ENCODE measurements around the gene PGLYRP4. TPM values are rescaled to one million over a fixed set of nuclear protein-coding genes. Genes with fewer than 3 reads are reported as not detected.

Gene PGLYRP4
- total RNA-seq, 1 experiment from 2014 or later, result not detected

- ATAC-seq (no peak), DNase-seq (ENCODE audit: low read depth, low spot score) (no peak)
- no peak overlapping the region for H3K4me3 ChIP-seq (ENCODE audit: low read depth in 2 of 2, low read length in 2 of 2)
- no peak overlapping the region for H3K27ac ChIP-seq (ENCODE audit: low read length)
- in situ Hi-C loops (cut with HindIII; ENCODE audit: low pct_unique_long_range_greater_than_20kb, low sequenced_read_pairs), result no loop called here
- H3K36me3 ChIP-seq (ENCODE audit: control insufficient read depth, insufficient read depth, low read length), result no peaks in the 10 kb centered on the region
- ChIA-PET POLR2A (no interaction called here), CTCF (no interaction called here)
- TF ChIP-seq TCF7L2 (IDR thresholded peaks at IDR 0.05; ENCODE audit: low read depth, low read length) (no peak), SIN3A (IDR thresholded peaks at IDR 0.05; ENCODE audit: borderline replicate concordance, insufficient read depth, low read depth, low read length) (no peak), POLR2AphosphoS5 (IDR thresholded peaks at IDR 0.05; ENCODE audit: low read depth, low read length) (no peak)
- TF ChIP-seq, protein P1, sequence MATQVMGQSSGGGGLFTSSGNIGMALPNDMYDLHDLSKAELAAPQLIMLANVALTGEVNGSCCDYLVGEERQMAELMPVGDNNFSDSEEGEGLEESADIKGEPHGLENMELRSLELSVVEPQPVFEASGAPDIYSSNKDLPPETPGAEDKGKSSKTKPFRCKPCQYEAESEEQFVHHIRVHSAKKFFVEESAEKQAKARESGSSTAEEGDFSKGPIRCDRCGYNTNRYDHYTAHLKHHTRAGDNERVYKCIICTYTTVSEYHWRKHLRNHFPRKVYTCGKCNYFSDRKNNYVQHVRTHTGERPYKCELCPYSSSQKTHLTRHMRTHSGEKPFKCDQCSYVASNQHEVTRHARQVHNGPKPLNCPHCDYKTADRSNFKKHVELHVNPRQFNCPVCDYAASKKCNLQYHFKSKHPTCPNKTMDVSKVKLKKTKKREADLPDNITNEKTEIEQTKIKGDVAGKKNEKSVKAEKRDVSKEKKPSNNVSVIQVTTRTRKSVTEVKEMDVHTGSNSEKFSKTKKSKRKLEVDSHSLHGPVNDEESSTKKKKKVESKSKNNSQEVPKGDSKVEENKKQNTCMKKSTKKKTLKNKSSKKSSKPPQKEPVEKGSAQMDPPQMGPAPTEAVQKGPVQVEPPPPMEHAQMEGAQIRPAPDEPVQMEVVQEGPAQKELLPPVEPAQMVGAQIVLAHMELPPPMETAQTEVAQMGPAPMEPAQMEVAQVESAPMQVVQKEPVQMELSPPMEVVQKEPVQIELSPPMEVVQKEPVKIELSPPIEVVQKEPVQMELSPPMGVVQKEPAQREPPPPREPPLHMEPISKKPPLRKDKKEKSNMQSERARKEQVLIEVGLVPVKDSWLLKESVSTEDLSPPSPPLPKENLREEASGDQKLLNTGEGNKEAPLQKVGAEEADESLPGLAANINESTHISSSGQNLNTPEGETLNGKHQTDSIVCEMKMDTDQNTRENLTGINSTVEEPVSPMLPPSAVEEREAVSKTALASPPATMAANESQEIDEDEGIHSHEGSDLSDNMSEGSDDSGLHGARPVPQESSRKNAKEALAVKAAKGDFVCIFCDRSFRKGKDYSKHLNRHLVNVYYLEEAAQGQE (IDR thresholded peaks at IDR 0.05; ENCODE audit: insufficient read depth in 1 of 2, low read depth in 2 of 2, low read length in 1 of 2), result no peak
- TF ChIP-seq, protein P2, sequence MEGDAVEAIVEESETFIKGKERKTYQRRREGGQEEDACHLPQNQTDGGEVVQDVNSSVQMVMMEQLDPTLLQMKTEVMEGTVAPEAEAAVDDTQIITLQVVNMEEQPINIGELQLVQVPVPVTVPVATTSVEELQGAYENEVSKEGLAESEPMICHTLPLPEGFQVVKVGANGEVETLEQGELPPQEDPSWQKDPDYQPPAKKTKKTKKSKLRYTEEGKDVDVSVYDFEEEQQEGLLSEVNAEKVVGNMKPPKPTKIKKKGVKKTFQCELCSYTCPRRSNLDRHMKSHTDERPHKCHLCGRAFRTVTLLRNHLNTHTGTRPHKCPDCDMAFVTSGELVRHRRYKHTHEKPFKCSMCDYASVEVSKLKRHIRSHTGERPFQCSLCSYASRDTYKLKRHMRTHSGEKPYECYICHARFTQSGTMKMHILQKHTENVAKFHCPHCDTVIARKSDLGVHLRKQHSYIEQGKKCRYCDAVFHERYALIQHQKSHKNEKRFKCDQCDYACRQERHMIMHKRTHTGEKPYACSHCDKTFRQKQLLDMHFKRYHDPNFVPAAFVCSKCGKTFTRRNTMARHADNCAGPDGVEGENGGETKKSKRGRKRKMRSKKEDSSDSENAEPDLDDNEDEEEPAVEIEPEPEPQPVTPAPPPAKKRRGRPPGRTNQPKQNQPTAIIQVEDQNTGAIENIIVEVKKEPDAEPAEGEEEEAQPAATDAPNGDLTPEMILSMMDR (IDR thresholded peaks at IDR 0.05), result no peak
- H3K27me3 ChIP-seq (ENCODE audit: control insufficient read depth, insufficient read depth, low read length), result peaks cover 4% of the 10 kb centered on the region
- intact Hi-C loops (cut with micrococcal nuclease; ENCODE audit: unreplicated experiment), result no loop called here
- no TSS peak for BruUV-seq (replicated peaks)
- no peaks in the 10 kb centered on the region for H3K4me1 ChIP-seq (ENCODE audit: control insufficient read depth, insufficient read depth, low read length)
- H3K9me3 ChIP-seq (ENCODE audit: control insufficient read depth, insufficient read depth, low read depth, low read length), result no peaks in the 10 kb centered on the region
Measured at GRCh38 chr1:153308540-153308939, 40.1 kb downstream of the PGLYRP4 start.

DNA sequence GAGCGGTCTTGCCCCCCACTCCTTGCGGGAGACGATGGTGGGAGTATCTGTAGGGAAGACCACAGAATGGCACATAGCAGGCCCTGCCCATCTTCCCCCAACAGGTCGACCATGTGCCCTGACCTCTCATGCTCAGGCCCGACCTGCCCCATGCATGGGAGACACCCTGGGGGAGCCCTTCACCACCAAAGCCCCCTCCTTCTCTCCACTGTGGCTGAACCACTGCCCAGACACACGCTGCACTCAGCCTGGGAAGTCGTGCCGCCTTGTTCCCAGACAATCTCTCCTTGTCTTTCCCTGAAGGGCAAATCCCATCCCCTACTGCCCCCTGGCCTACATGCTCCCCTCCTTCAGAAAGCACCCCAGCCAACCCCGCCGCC lies 41.4 kb downstream of the PGLYRP4 start:
- intact Hi-C loops (cut with micrococcal nuclease; ENCODE audit: unreplicated experiment) (no loop called here), in situ Hi-C loops (cut with HindIII; ENCODE audit: low pct_unique_long_range_greater_than_20kb, low sequenced_read_pairs) (no loop called here)
- DNase-seq (ENCODE audit: low read depth, low spot score) (no peak), ATAC-seq (no peak)
- Histone ChIP-seq H3K36me3 (ENCODE audit: control insufficient read depth, insufficient read depth, low read length) (no peaks in the 10 kb centered on the region), H3K27ac (ENCODE audit: low read length) (no peak overlapping the region), H3K9me3 (ENCODE audit: control insufficient read depth, insufficient read depth, low read depth, low read length) (no peaks in the 10 kb centered on the region), H3K27me3 (ENCODE audit: control insufficient read depth, insufficient read depth, low read length) (peaks cover 4% of the 10 kb centered on the region), H3K4me1 (ENCODE audit: control insufficient read depth, insufficient read depth, low read length) (no peaks in the 10 kb centered on the region), H3K4me3 (ENCODE audit: low read depth in 2 of 2, low read length in 2 of 2) (no peak overlapping the region)
- CTCF ChIA-PET, result no interaction called here
- BruUV-seq (replicated peaks), result no TSS peak
- POLR2A ChIA-PET, result no interaction called here
- no peak for TF ChIP-seq TCF7L2 (IDR thresholded peaks at IDR 0.05; ENCODE audit: low read depth, low read length)
- TF ChIP-seq, protein P2 (IDR thresholded peaks at IDR 0.05), result no peak
- no peak for TF ChIP-seq POLR2AphosphoS5 (IDR thresholded peaks at IDR 0.05; ENCODE audit: low read depth, low read length)
- TF ChIP-seq, protein P1 (IDR thresholded peaks at IDR 0.05; ENCODE audit: insufficient read depth in 1 of 2, low read depth in 2 of 2, low read length in 1 of 2), result no peak
- no peak for TF ChIP-seq SIN3A (IDR thresholded peaks at IDR 0.05; ENCODE audit: borderline replicate concordance, insufficient read depth, low read depth, low read length)

All from Panc1 (cell line).